ENCODE data around the gene CHST9.

CHST9 gene

GRCh38 chr18:26922313-26922712 is 262.8 kb downstream of the CHST9 start:
- TF ChIP-seq CTCF (IDR thresholded peaks at IDR 0.05; ENCODE audit: low read depth, low read length), result no peak
- TF ChIP-seq EZH2phosphoT487 (IDR thresholded peaks at IDR 0.05; ENCODE audit: low read depth), result no peak
- Histone ChIP-seq H3K9ac (ENCODE audit: low read length) (no peak overlapping the region), H3K4me2 (ENCODE audit: low read length) (no peak overlapping the region), H3K4me1 (ENCODE audit: low read length) (no peaks in the 10 kb centered on the region), H2AFZ (ENCODE audit: low read depth, low read length) (no peak overlapping the region), H4K20me1 (ENCODE audit: insufficient read depth, low read length) (no peaks in the 10 kb centered on the region), H3K79me2 (ENCODE audit: low read length) (no peaks in the 10 kb centered on the region), H3K36me3 (replicated peaks; ENCODE audit: low read depth, low read length) (no peaks in the 10 kb centered on the region), H3K4me3 (ENCODE audit: low read length) (no peak overlapping the region), H3K27me3 (ENCODE audit: low read depth, low read length) (no peaks in the 10 kb centered on the region), H3K9me3 (ENCODE audit: insufficient read depth, low read length) (no peaks in the 10 kb centered on the region), H3K27ac (ENCODE audit: low read length) (no peak overlapping the region)

GRCh38 chr18:26920644-26921043 is 264.5 kb downstream of the CHST9 start:
- no peaks in the 10 kb centered on the region for H3K36me3 ChIP-seq (replicated peaks; ENCODE audit: low read depth, low read length)
- H3K79me2 ChIP-seq (ENCODE audit: low read length), result no peaks in the 10 kb centered on the region
- no peak overlapping the region for H3K4me2 ChIP-seq (ENCODE audit: low read length)
- no peak overlapping the region for H2AFZ ChIP-seq (ENCODE audit: low read depth, low read length)
- H3K27me3 ChIP-seq (ENCODE audit: low read depth, low read length), result peaks cover 12% of the 10 kb centered on the region
- TF ChIP-seq CTCF (IDR thresholded peaks at IDR 0.05; ENCODE audit: low read depth, low read length), result no peak
- TF ChIP-seq EZH2phosphoT487 (IDR thresholded peaks at IDR 0.05; ENCODE audit: low read depth), result no peak
- H3K9me3 ChIP-seq (ENCODE audit: insufficient read depth, low read length), result no peaks in the 10 kb centered on the region
- H3K4me3 ChIP-seq (ENCODE audit: low read length), result no peak overlapping the region
- H3K9ac ChIP-seq (ENCODE audit: low read length), result no peak overlapping the region
- no peak overlapping the region for H3K27ac ChIP-seq (ENCODE audit: low read length)
- no peaks in the 10 kb centered on the region for H3K4me1 ChIP-seq (ENCODE audit: low read length)
- no peaks in the 10 kb centered on the region for H4K20me1 ChIP-seq (ENCODE audit: insufficient read depth, low read length)

GRCh38 chr18:26919627-26920026 is 265.5 kb downstream of the CHST9 start:
- Histone ChIP-seq H3K9ac (ENCODE audit: low read length) (no peak overlapping the region), H4K20me1 (ENCODE audit: insufficient read depth, low read length) (no peaks in the 10 kb centered on the region), H3K9me3 (ENCODE audit: insufficient read depth, low read length) (no peaks in the 10 kb centered on the region), H3K4me1 (ENCODE audit: low read length) (no peaks in the 10 kb centered on the region), H3K4me2 (ENCODE audit: low read length) (no peak overlapping the region), H3K36me3 (replicated peaks; ENCODE audit: low read depth, low read length) (no peaks in the 10 kb centered on the region), H3K27me3 (ENCODE audit: low read depth, low read length) (peaks cover 16% of the 10 kb centered on the region), H3K79me2 (ENCODE audit: low read length) (no peaks in the 10 kb centered on the region), H3K4me3 (ENCODE audit: low read length) (no peak overlapping the region), H3K27ac (ENCODE audit: low read length) (no peak overlapping the region), H2AFZ (ENCODE audit: low read depth, low read length) (no peak overlapping the region)
- TF ChIP-seq CTCF (IDR thresholded peaks at IDR 0.05; ENCODE audit: low read depth, low read length), result no peak
- no peak for TF ChIP-seq EZH2phosphoT487 (IDR thresholded peaks at IDR 0.05; ENCODE audit: low read depth)

GRCh38 chr18:26919201-26919600 is 265.9 kb downstream of the CHST9 start:
- Histone ChIP-seq H3K9me3 (ENCODE audit: insufficient read depth, low read length) (no peaks in the 10 kb centered on the region), H2AFZ (ENCODE audit: low read depth, low read length) (no peak overlapping the region), H4K20me1 (ENCODE audit: insufficient read depth, low read length) (no peaks in the 10 kb centered on the region), H3K27me3 (ENCODE audit: low read depth, low read length) (peaks cover 16% of the 10 kb centered on the region), H3K27ac (ENCODE audit: low read length) (no peak overlapping the region), H3K79me2 (ENCODE audit: low read length) (no peaks in the 10 kb centered on the region), H3K4me1 (ENCODE audit: low read length) (no peaks in the 10 kb centered on the region), H3K4me2 (ENCODE audit: low read length) (no peak overlapping the region), H3K4me3 (ENCODE audit: low read length) (no peak overlapping the region), H3K9ac (ENCODE audit: low read length) (no peak overlapping the region), H3K36me3 (replicated peaks; ENCODE audit: low read depth, low read length) (no peaks in the 10 kb centered on the region)
- TF ChIP-seq CTCF (IDR thresholded peaks at IDR 0.05; ENCODE audit: low read depth, low read length), result no peak
- TF ChIP-seq EZH2phosphoT487 (IDR thresholded peaks at IDR 0.05; ENCODE audit: low read depth), result no peak

Data from OCI-LY3 (cell line).